Measurements from ENCODE around the gene COA1. TPM values are rescaled to one million over a fixed set of nuclear protein-coding genes. Genes with fewer than 3 reads are reported as not detected.
A peak's percentile ranks its signal among the peaks of the same experiment; 100 is the strongest.

The COA1 gene
- polyA plus RNA-seq, 1 experiment: 22.4 TPM

- H3K27me3 ChIP-seq (ENCODE audit: control insufficient read depth, insufficient read depth, low read length): no peaks in the 10 kb centered on the region
- ChIA-PET CTCF (interaction anchor here (1.5 to 3.6 kb wide), 3 partner anchors 53 to 65 kb away, joined by 4 to 26 read pairs (median 8); partner anchors contain the start of gene STK17A), POLR2A (interaction anchor here (1.5 to 1.9 kb wide), 3 partner anchors 40 to 64 kb away, joined by 4 to 7 read pairs (median 5); partner anchors contain the start of gene STK17A)
- no peak for DNase-seq (ENCODE audit: low read depth, low spot score)
- no peak for TF ChIP-seq CTCF (IDR thresholded peaks at IDR 0.05; ENCODE audit: low read depth, low read length)
- H3K4me3 ChIP-seq (ENCODE audit: low read depth, low read length): peak overlapping the region; percentile 30
- H3K27ac ChIP-seq (ENCODE audit: low read depth, low read length): peak overlapping the region; percentile 100
- no peaks in the 10 kb centered on the region for H3K9me3 ChIP-seq (ENCODE audit: control insufficient read depth, insufficient read depth, low read length)
These were observed 82.6 kb downstream of the COA1 start for GRCh38 chr7:43646603-43647338.

GRCh38 chr7:43645699-43646226, 83.6 kb downstream of the COA1 start:
- CTCF ChIA-PET: interaction anchor here (1.5 to 3.6 kb wide), 4 partner anchors 54 to 193 kb away, joined by 4 to 26 read pairs (median 7); partner anchors contain the start of gene STK17A
- no peaks in the 10 kb centered on the region for H3K27me3 ChIP-seq (ENCODE audit: control insufficient read depth, insufficient read depth, low read length)
- H3K9me3 ChIP-seq (ENCODE audit: control insufficient read depth, insufficient read depth, low read length): no peaks in the 10 kb centered on the region
- POLR2A ChIA-PET: interaction anchor here (1.7 kb wide), 1 partner anchor 63 kb away, joined by 5 read pairs; the partner anchor contains the start of gene STK17A
- peak overlapping the region; percentile 100 for H3K27ac ChIP-seq (ENCODE audit: low read depth, low read length)
- TF ChIP-seq CTCF (IDR thresholded peaks at IDR 0.05; ENCODE audit: low read depth, low read length): no peak
- H3K4me3 ChIP-seq (ENCODE audit: low read depth, low read length): no peak overlapping the region
- DNase-seq (ENCODE audit: low read depth, low spot score): no peak

GRCh38 chr7:43643846-43644245, 85.5 kb downstream of the COA1 start:
- Histone ChIP-seq H3K27me3 (ENCODE audit: control insufficient read depth, insufficient read depth, low read length) (no peaks in the 10 kb centered on the region), H3K9me3 (ENCODE audit: control insufficient read depth, insufficient read depth, low read length) (no peaks in the 10 kb centered on the region), H3K4me3 (ENCODE audit: low read depth, low read length) (no peak overlapping the region), H3K27ac (ENCODE audit: low read depth, low read length) (no peak overlapping the region)
- ChIA-PET POLR2A (no interaction called here), CTCF (interaction anchor here (1.6 to 3.6 kb wide), 3 partner anchors 56 to 195 kb away, joined by 5 to 26 read pairs (median 6); partner anchors contain the start of gene STK17A)
- DNase-seq (ENCODE audit: low read depth, low spot score): no peak
- TF ChIP-seq CTCF (IDR thresholded peaks at IDR 0.05; ENCODE audit: low read depth, low read length): no peak

GRCh38 chr7:43642897-43643630, 86.3 kb downstream of the COA1 start:
- H3K27ac ChIP-seq (ENCODE audit: low read depth, low read length): no peak overlapping the region
- ChIA-PET CTCF (interaction anchor here (1.7 kb wide), 1 partner anchor 60 kb away, joined by 5 read pairs; the partner anchor contains the start of gene STK17A), POLR2A (no interaction called here)

More at GRCh38 chr7:43642897-43643630, 86.3 kb downstream of the COA1 start:
- Histone ChIP-seq H3K27me3 (ENCODE audit: control insufficient read depth, insufficient read depth, low read length) (no peaks in the 10 kb centered on the region), H3K4me3 (ENCODE audit: low read depth, low read length) (no peak overlapping the region), H3K9me3 (ENCODE audit: control insufficient read depth, insufficient read depth, low read length) (no peaks in the 10 kb centered on the region)
- no peak for DNase-seq (ENCODE audit: low read depth, low spot score)
- TF ChIP-seq CTCF (IDR thresholded peaks at IDR 0.05; ENCODE audit: low read depth, low read length): no peak

Data from AG04450 (cell line).